NCI-H2196 treated with DMSO at 0.1 percent for 48 hours (cell line): ENCODE measurements around the gene MXRA8.
A peak's percentile ranks its signal among the peaks of the same experiment; 100 is the strongest.

Experiments
- DNase-seq: peaks from one replicate; lab custom pipeline; 2025; ENCODE audit not compliant: unreplicated experiment; lab: John Stamatoyannopoulos, UW

MXRA8 gene

GRCh38 chr1:1337793-1338147 lies 20.6 kb downstream of the MXRA8 start:
- DNase-seq: no peak

DNA sequence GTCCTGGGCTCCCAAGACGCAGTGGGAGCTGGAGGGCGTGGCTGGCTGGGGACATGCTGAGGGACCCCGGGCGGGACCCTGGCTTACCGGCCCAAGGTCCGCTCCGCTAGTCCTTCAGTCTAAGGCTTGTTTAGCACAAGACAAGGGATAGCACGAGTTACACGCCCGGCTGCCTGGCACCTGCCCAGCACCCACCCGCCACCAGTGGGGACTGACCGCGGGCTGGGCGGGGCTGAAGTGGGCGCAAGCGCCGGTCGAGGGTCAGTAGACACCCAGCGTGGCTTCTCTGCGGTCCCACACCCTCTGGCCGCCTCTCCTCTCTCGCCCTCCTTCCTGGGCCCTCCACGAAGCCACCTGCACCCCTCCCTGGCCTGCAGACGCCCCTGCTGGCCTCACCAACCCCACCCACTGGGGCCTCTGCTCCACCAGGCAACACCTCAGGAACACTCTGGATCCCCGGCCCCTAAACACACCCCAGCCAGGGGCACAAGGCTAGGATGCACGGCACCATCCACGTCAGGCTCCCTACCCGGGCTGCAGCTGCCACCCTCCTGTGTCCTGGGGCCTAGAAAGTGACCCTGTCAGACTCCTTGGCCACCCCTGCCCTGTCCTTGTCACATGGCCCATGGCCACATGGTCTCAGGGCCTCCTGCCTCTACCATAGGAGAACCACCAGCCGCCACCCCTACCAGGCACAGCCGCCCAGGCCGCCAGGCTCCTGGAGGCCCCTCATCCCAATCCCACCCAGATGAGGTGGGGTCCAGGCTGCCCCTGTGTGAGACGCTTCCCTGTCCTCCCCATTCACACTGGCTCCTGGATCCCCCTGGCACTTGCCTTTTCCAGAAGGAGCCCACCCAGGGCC lies 21.2 kb downstream of the MXRA8 start:
- DNase-seq: no peak

DNA sequence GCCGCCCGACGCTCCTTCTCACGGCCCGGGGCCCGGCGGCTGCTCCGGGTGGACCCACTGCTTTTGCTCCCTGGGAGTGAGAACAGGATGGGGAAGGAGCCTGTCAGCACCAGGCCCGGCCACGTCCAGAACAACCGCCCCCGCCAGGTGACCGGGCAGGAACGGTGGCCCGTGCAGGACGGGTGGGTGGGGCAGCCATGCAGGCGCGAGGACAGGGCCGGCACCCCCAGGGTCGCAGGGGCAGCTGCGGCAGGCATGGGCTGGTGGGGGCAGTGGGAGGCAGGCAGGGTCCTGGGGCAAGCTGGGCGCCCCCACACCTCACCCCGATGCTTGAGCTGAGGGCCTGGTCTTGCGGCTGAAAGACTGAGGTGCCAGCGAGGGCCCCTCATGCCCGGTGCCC lies 21.9 kb downstream of the MXRA8 start:
- no peak for DNase-seq

GRCh38 chr1:1335792-1336248 lies 22.5 kb downstream of the MXRA8 start:
- no peak for DNase-seq

GRCh38 chr1:1335283-1335682 lies 23.1 kb downstream of the MXRA8 start:
- DNase-seq: no peak

DNA sequence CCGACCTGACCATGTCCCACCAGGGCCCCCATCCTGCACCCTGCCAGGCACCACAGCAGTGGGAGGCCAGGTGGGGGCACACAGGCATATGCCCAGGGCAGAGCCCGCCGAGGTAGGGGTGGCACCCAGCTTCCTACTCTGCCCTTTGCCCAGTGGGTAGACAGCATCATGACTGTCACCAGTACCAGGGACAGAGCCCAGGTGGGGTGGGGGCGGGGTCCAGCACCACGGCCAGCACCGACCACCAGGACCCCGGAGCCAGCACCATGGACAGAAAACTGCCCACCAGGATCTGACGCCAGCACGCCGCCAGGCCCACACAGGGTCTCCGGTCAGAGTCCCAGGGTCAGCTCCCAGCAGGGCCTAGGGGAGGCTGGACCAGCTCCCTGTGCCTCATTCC lies 23.5 kb downstream of the MXRA8 start:
- no peak for DNase-seq

- no peak for DNase-seq
These were observed 24.7 kb downstream of the MXRA8 start for GRCh38 chr1:1333551-1334241.

GRCh38 chr1:1332774-1333480 lies 25.4 kb downstream of the MXRA8 start:
- DNase-seq: no peak

- DNase-seq: no peak
These were observed 26.2 kb downstream of the MXRA8 start for GRCh38 chr1:1332031-1332755.

- no peak for DNase-seq
These were observed 27.0 kb downstream of the MXRA8 start, which contains the start of gene TAS1R3 for GRCh38 chr1:1331068-1331965. TSS of gene TAS1R3 (plus strand) at chr1:1331280. CDS start at chr1:1331346, 66 bp downstream.

DNA sequence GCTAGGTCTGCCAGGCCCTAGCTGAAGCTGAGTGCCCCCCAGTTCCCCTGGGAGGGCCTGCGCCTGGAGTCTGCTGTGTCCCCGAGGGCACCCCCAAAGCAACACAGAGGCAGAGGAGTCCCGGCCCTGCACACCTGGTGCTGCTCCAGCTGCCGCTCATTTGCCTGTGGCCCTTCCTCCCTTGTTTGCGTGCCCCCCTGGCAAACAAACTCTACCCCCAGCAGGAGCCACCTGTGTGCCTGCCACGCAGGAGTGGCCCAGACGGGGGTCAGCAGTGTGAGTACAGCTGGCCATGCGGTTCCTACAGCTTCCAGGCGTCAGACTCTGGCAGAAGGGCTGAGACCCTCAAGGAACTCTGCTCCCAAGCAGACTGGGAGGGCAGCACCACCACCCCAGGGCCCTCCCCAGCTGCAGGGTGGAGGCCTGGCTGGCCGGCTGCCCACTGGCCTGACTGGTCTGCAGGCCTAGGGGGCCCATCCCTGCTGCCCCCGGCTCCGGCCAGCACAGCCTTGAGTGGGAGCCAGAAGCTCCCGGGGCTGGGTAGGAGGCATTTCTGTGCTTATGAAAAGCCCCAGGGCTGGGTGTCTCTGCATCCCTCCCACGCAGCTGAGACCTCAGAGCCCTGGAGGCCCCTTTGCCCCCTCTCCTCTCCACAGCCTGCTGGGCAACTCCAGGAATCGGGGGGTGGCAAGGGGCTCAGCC lies 27.8 kb downstream of the MXRA8 start:
- DNase-seq: no peak

- no peak for DNase-seq
These were observed 28.8 kb downstream of the MXRA8 start for GRCh38 chr1:1329304-1330210.

DNA sequence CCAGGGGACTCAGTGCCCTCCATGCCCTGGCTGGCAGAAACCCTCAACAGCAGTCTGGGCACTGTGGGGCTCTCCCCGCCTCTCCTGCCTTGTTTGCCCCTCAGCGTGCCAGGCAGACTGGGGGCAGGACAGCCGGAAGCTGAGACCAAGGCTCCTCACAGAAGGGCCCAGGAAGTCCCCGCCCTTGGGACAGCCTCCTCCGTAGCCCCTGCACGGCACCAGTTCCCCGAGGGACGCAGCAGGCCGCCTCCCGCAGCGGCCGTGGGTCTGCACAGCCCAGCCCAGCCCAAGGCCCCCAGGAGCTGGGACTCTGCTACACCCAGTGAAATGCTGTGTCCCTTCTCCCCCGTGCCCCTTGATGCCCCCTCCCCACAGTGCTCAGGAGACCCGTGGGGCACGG lies 30.1 kb downstream of the MXRA8 start:
- no peak for DNase-seq

DNA sequence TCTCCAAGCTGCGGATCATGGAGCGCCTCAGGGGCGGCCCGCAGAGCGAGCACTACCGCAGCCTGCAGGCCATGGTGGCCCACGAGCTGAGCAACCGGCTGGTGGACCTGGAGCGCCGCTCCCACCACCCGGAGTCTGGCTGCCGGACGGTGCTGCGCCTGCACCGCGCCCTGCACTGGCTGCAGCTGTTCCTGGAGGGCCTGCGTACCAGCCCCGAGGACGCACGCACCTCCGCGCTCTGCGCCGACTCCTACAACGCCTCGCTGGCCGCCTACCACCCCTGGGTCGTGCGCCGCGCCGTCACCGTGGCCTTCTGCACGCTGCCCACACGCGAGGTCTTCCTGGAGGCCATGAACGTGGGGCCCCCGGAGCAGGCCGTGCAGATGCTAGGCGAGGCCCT lies 31.1 kb downstream of the MXRA8 start:
- no peak for DNase-seq

DNA sequence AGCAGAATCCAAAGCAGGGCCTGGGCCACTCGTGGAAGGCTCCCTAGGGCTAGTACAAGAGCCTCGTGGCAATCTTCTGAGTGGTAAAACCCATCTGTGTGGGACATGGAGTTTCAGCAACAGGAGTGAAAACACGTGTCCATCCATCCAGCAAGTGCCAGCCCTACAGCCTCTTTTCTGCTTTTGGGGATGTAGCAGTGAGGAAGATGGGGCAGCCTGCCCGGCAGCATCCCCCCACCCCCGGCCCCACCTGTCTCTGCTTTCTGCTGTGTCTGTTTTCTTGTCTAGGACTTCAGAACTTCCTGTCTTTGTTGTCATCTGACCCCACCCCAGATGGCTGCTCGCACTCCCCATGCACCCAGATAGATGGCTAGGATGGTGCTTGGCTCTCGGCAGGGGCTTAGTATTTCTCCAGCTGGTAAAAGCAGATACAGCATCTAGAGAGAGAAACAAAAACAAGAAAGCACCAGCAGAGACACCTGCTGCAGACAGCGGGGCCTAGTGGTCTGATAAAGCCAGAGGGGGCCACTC lies 32.2 kb downstream of the MXRA8 start:
- DNase-seq: no peak

- no peak for DNase-seq
These were observed 32.9 kb downstream of the MXRA8 start for GRCh38 chr1:1325288-1326074.

DNA sequence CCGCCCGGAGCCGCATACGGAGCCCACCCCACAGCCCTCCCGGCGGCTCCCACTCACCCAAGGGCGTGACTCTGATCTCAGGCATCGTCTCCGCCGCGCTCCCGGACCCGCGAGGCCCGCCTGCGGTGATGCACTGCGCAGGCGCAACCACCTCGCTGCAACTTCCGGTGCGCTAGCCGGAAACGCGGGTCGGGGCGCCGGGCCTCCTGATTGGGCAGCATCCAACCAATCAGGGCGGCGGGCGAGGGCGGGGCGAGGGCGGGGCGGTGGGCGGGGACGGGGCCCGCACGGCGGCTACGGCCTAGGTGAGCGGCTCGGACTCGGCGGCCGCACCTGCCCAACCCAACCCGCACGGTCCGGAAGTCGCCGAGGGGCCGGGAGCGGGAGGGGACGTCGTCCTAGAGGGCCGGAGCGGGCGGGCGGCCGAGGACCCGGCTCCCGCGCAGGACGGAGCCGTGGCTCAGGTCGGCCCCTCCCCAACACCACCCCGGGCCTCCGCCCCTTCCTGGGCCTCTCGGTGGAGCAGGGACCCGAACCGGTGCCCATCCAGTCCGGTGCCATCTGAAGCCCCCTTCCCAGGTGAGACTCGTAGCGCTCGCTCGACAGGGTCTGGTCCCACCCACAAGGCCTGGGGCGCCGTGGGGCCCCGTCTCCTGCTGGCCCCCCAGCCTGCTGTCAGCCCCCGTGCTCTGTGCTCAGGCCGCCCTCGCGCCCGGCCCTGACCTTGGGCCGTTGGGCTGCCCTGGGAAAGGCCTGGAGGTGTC lies 33.6 kb downstream of the MXRA8 start, which contains the start of the genes CPTP and INTS11:
CPTP (plus strand) TSS at position 279 of the 764 bp plus-strand sequence. CDS start 2,109 bp downstream, outside the sequence.
INTS11 (minus strand) TSS at position 137 of the 764 bp plus-strand sequence; CDS start at position 85, 52 bp downstream.
- DNase-seq: peak; percentile 86
